Suprapubic skin (tissue), 4 donors: ENCODE results near the gene NFE2L1. TPM values are rescaled to one million over a fixed set of nuclear protein-coding genes. Genes with fewer than 3 reads are reported as not detected.
"Not testable (repeated sequence)": the region's sequence is repeated elsewhere in the genome, so short reads cannot be mapped to it uniquely, and the experiment has no call there.

Source experiments
- DNase-seq, 2 donors: peaks; one replicate each; pipeline ENCODE4 v3.0.0-alpha.2; 2019; ENCODE audit warnings: low spot score in 2 of 2
- H3K27ac ChIP-seq: fragments of 200-600 bp; sonication (generic); one replicate; pipeline ENCODE4 v1.5.1; 2019
- H3K27me3 ChIP-seq: fragments of 200-600 bp; sonication (generic); one replicate; pipeline ENCODE4 v1.5.1; 2019
- H3K36me3 ChIP-seq: fragments of 200-600 bp; sonication (generic); one replicate; pipeline ENCODE4 v1.5.1; 2019
- H3K4me1 ChIP-seq: fragments of 200-600 bp; sonication (generic); one replicate; pipeline ENCODE4 v1.5.1; 2019
- H3K4me3 ChIP-seq: fragments of 200-600 bp; sonication (generic); one replicate; pipeline ENCODE4 v1.5.1; 2019; ENCODE audit warnings: mild to moderate bottlenecking
- H3K9me3 ChIP-seq: fragments of 200-600 bp; sonication (generic); one replicate; pipeline ENCODE4 v1.5.1; 2019
- EP300 ChIP-seq: sonication (generic); formaldehyde crosslinking; IDR thresholded peaks from one replicate; pipeline ENCODE4 v1.6.1; 2017; ENCODE audit warnings: antibody characterized with exemption
- POLR2A ChIP-seq, 2 donors: fragments of 450-650 bp; IDR thresholded peaks; one replicate each; pipeline ENCODE4 v1.6.1; 2017; ENCODE audit warnings: antibody characterized with exemption in 2 of 2, mild to moderate bottlenecking in 2 of 2, moderate library complexity in 2 of 2
- POLR2AphosphoS5 ChIP-seq, 3 donors: sonication (generic); formaldehyde crosslinking; IDR thresholded peaks; one replicate each; pipeline ENCODE4 v1.6.1; 2017; ENCODE audit warnings: antibody characterized with exemption in 3 of 3
- WGBS: methylation state at CpG from one replicate; pipeline ENCODE4 v1.1.5; 2018; 5-methylcytosine and 5-hydroxymethylcytosine counted together
- total RNA-seq, 4 donors: library from RNA; depleted of rRNA; stranded (reverse); fragments of >200 nt; gene quantifications; one replicate each; pipeline ENCODE4 v1.1.0, GENCODE V29; 2016
- TF ChIP-seq, protein P1 (sequence below), 2 donors: fragments of 200-600 bp in 1 of 2; fragments of 450-650 bp in 1 of 2; sonication (generic) in 1 of 2; IDR thresholded peaks; one replicate each; pipeline ENCODE4 v1.5.1; 2016 to 2019; ENCODE audit warnings: antibody characterized with exemption in 2 of 2, mild to moderate bottlenecking in 1 of 2, moderate library complexity in 1 of 2

The NFE2L1 gene
- total RNA-seq, 4 donors from 2014 or later = 89.9 to 250 (median 138) TPM

DNA sequence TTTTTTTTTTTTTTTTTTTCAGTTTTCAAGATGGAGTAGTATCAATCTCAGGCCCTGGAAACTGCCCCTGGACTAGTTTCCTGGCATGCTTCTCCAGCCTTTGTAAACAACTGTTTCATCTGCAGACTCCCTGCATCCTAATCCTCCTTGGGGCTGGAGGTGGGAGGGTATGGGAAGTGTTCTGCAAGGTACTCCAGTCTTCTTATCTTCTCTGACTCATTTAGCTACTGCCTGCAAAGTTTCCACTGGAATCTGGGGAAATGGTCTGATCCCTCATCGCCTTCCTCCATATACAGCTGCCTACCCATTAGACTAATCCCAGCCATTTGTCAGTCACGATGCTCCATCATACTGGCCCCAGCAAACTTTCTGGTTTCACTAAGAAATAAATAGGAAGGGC, 32.0 kb upstream of the NFE2L1 start:
- TF ChIP-seq POLR2A (IDR thresholded peaks at IDR 0.05) = no peak
- Histone ChIP-seq H3K4me1 (peaks cover 14% of the 10 kb centered on the region), H3K4me3 (no peak overlapping the region), H3K27ac (no peak overlapping the region), H3K9me3 (no peaks in the 10 kb centered on the region), H3K36me3 (no peaks in the 10 kb centered on the region), H3K27me3 (peaks cover 16% of the 10 kb centered on the region)
- no peak for DNase-seq
- 91% methylated on average over 2 of the region's 2 CpGs for WGBS

DNA sequence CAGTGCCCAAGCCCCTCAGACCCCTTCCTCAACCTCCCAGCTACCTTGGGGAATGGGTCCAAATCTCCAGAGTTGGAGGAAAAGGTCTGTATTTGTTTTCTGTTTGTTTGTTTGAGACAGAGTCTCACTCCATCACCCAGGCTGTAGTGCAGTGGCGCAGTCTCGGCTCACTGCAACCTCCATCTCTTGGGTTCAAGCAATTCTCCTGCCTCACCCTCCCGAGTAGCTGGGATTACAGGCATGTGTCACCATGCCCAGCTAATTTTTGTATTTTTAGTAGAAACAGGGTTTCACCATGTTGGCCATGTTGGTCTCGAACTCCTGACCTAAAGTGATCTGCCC, 30.4 kb upstream of the NFE2L1 start:
- H3K9me3 ChIP-seq, DNase-seq, H3K4me3 ChIP-seq, H3K27me3 ChIP-seq, H3K36me3 ChIP-seq, H3K4me1 ChIP-seq, H3K27ac ChIP-seq: not testable (repeated sequence)
- 78% methylated on average over 4 of the region's 4 CpGs for WGBS

DNA sequence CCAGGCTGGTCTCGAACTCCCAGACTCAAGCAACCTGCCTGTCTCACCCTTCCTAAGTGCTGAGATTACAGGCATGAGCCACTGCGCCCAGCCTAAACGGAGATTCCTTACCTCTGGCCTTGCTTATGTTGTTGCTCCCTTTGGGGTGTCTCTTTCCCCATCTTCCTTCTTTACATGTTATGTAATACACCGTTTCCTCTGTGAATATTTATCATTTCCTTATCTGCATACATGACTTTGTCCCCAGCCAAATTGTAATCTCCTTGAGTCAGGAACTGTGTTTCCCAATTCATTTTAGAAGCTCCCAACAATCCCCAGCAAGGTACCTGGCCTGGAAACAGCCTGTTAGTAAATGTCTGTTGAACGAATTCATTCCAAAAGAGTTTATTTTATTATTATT, 26.2 kb upstream of the NFE2L1 start:
- Histone ChIP-seq H3K4me3 (no peak overlapping the region), H3K27ac (no peak overlapping the region), H3K4me1 (peaks cover 47% of the 10 kb centered on the region), H3K36me3 (no peaks in the 10 kb centered on the region), H3K27me3 (no peaks in the 10 kb centered on the region), H3K9me3 (no peaks in the 10 kb centered on the region)
- DNase-seq = no peak
- TF ChIP-seq, protein P1, sequence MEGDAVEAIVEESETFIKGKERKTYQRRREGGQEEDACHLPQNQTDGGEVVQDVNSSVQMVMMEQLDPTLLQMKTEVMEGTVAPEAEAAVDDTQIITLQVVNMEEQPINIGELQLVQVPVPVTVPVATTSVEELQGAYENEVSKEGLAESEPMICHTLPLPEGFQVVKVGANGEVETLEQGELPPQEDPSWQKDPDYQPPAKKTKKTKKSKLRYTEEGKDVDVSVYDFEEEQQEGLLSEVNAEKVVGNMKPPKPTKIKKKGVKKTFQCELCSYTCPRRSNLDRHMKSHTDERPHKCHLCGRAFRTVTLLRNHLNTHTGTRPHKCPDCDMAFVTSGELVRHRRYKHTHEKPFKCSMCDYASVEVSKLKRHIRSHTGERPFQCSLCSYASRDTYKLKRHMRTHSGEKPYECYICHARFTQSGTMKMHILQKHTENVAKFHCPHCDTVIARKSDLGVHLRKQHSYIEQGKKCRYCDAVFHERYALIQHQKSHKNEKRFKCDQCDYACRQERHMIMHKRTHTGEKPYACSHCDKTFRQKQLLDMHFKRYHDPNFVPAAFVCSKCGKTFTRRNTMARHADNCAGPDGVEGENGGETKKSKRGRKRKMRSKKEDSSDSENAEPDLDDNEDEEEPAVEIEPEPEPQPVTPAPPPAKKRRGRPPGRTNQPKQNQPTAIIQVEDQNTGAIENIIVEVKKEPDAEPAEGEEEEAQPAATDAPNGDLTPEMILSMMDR (IDR thresholded peaks at IDR 0.05) = no peak
- TF ChIP-seq POLR2A (IDR thresholded peaks at IDR 0.05) = no peak
- TF ChIP-seq POLR2AphosphoS5 (IDR thresholded peaks at IDR 0.05) = no peak
- WGBS = 54% methylated on average over 5 of the region's 5 CpGs

DNA sequence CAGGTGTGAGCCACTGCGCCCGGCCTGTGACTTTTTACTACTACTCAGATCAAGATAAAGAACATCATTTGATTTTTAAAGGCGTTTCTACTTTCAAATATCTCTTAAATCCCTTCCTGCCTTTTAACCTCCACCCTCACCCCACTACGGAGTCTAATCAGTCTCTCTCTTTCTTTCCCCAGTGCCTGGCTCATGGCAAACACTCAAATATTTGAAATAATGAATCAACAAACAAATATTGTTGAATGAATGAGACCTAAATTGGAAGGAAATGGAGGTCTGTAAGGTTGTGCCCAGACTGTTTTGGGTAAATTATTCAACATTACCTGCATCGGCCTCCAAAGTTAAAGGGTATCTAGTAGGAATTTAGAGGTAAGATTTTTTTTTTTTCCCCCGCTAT, 25.3 kb upstream of the NFE2L1 start:
- Histone ChIP-seq H3K9me3 (no peaks in the 10 kb centered on the region), H3K4me3 (peak overlapping the region; percentile 51), H3K27me3 (no peaks in the 10 kb centered on the region), H3K4me1 (peaks cover 53% of the 10 kb centered on the region), H3K27ac (no peak overlapping the region), H3K36me3 (no peaks in the 10 kb centered on the region)
- no peak for DNase-seq
- TF ChIP-seq POLR2A (IDR thresholded peaks at IDR 0.05) (no peak), EP300 (no peak), POLR2AphosphoS5 (IDR thresholded peaks at IDR 0.05) (no peak)
- TF ChIP-seq, protein P1 (IDR thresholded peaks at IDR 0.05) = no peak
- 35% methylated on average over 6 of the region's 6 CpGs for WGBS

DNA sequence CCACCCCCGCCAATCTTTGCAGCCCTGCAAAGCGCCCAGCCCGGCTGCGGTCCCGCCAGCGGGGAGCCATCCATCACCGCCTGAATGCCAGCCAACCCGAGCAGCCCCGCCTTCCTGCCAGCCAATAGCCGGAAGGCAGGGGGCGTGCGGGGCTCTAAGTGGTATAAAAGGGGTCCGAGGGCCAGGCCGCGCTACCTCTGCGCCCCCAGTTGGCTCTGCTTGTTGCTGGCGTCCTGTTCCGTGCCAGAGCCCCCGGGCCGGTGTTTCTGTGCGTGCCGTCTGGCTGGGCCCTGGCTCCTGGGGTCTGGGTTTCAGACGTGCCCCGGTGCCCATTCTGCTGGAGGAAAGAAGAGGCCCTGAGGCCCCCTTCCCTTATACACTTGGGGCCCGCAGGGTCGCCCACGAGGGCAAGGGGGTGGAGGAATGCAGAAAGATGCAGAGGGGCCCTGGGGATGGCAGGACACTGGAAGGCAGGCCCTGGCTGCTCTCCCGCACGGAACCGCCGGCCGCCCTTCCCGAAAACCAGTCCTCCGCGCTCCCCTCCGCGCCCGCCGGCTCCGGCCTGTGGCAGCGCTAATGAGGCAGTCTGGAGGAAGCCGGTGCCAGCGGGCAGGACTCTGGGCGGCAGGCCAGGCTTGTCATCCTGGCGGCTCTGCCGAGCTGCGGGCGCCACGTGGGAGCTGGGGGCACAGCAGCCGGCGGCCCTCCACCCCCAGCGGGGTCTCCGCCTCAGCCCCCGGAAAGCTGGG, 24.6 kb upstream of the NFE2L1 start:
- peak overlapping the region; percentile 55 for H3K27ac ChIP-seq
- H3K4me1 ChIP-seq = peaks cover 53% of the 10 kb centered on the region
- no peaks in the 10 kb centered on the region for H3K27me3 ChIP-seq
- TF ChIP-seq POLR2A (IDR thresholded peaks at IDR 0.05) = no peak
- TF ChIP-seq, protein P1 (IDR thresholded peaks at IDR 0.05) = peak in 1 of 2 donors; percentile 35
- peak overlapping the region; percentile 51 for H3K4me3 ChIP-seq
- 2% methylated on average over 19 of the region's 54 CpGs for WGBS
- no peaks in the 10 kb centered on the region for H3K9me3 ChIP-seq
- DNase-seq = peak; percentile 86 to 88
- no peaks in the 10 kb centered on the region for H3K36me3 ChIP-seq

DNA sequence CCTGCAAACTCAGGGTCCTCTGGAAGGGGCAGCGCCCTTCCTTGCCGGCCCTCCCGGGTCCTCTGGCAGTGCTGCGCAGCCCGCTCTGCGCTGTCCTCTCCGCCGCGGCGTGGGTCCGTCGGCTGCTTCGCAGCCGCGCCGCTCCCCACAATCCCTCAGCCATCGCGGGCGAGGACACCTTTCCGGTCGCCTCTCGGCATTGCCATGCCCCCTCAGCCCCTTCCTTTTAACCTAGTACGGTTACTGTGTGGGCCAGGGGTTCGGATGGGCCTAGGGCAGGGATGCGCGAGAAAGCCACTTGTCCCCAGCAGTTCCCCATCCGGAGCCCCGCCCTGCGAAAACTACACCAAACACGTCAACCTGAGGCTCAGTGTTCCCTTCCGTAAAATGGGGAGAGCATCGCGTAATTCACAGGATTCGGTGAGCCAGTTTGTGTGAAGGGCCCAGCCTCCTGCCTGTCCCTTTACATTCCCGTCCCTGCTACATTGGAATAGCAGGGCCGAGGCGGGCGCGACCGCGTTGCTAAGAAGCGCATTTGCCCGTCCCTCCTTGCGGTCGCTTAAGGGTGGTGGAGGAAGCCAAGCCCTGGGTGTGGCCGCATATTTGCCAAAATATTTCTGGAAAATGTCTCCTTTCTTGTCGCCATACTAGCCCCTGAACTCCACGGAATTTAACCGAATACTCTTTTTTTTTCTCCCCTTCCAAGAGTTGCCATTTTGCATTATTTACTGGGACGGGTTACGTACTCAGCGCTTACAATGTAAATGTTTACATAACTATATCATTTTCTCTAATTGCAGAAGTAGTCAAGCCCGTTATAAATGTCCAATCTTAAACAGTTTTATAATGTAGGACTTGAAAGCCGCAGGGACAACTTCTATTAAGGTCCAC, 23.8 kb upstream of the NFE2L1 start:
- no peaks in the 10 kb centered on the region for H3K9me3 ChIP-seq
- under 1% methylated on average over 40 of the region's 54 CpGs for WGBS
- peak overlapping the region; percentile 55 for H3K27ac ChIP-seq
- peaks cover 53% of the 10 kb centered on the region for H3K4me1 ChIP-seq
- DNase-seq = peak; percentile 75 to 84
- no peak for TF ChIP-seq EP300
- TF ChIP-seq, protein P1 (IDR thresholded peaks at IDR 0.05) = no peak
- TF ChIP-seq POLR2A (IDR thresholded peaks at IDR 0.05) = no peak
- TF ChIP-seq POLR2AphosphoS5 (IDR thresholded peaks at IDR 0.05) = no peak
- H3K36me3 ChIP-seq = no peaks in the 10 kb centered on the region
- peak overlapping the region; percentile 51 for H3K4me3 ChIP-seq
- H3K27me3 ChIP-seq = no peaks in the 10 kb centered on the region
